ENCODE data around the gene TMEM217.
A peak's percentile ranks its signal among the peaks of the same experiment; 100 is the strongest.
"Not testable (repeated sequence)": the region's sequence is repeated elsewhere in the genome, so short reads cannot be mapped to it uniquely, and the experiment has no call there.

The TMEM217 gene

GRCh38 chr6:37185949-37186720, 71.8 kb downstream of the TMEM217 start:
- H3K18ac ChIP-seq (ENCODE audit: low read depth in 1 of 2, low read length in 2 of 2); H3K27me3 ChIP-seq (ENCODE audit: control insufficient read depth in 1 of 2, insufficient read depth in 1 of 2, low read length in 2 of 2); H2AK5ac ChIP-seq (ENCODE audit: low read length, severe bottlenecking); H2AFZ ChIP-seq (ENCODE audit: low read depth, low read length); H3K14ac ChIP-seq (ENCODE audit: low read length in 2 of 2); H3K9ac ChIP-seq (ENCODE audit: low read length); H2BK12ac ChIP-seq (ENCODE audit: low read length in 2 of 2); H3K4me2 ChIP-seq (ENCODE audit: low read length, poor library complexity, severe bottlenecking); H3K36me3 ChIP-seq (ENCODE audit: control insufficient read depth in 1 of 2, insufficient read depth in 2 of 2, low read depth in 1 of 2, low read length in 2 of 2); H3K4ac ChIP-seq (ENCODE audit: low read depth in 1 of 2, low read length in 2 of 2); H2BK5ac ChIP-seq (ENCODE audit: low read depth, low read length, poor library complexity, severe bottlenecking); H3K4me3 ChIP-seq (ENCODE audit: insufficient read depth in 1 of 2, low read depth in 1 of 2, low read length in 2 of 2); H2BK120ac ChIP-seq (ENCODE audit: low read depth, low read length); H3K9me3 ChIP-seq (ENCODE audit: control insufficient read depth, low read length); H4K8ac ChIP-seq (ENCODE audit: low read length); H3K23ac ChIP-seq (ENCODE audit: low read length in 2 of 2); H3K4me1 ChIP-seq (ENCODE audit: control insufficient read depth, insufficient read depth, low read depth, low read length); H3K27ac ChIP-seq (ENCODE audit: low read length, poor library complexity, severe bottlenecking); H4K91ac ChIP-seq (ENCODE audit: low read length); DNase-seq; H2BK15ac ChIP-seq (ENCODE audit: low read depth, poor library complexity, severe bottlenecking); H3K79me1 ChIP-seq (replicated peaks; ENCODE audit: low read length, poor library complexity, severe bottlenecking): not testable (repeated sequence)
- WGBS = 94% methylated on average over 5 of the region's 6 CpGs

GRCh38 chr6:37182736-37183590, 75.0 kb downstream of the TMEM217 start:
- H4K8ac ChIP-seq (ENCODE audit: low read length) = peak overlapping the region; percentile 49
- no peak overlapping the region for H3K4me3 ChIP-seq (ENCODE audit: insufficient read depth in 1 of 2, low read depth in 1 of 2, low read length in 2 of 2)
- 86% methylated on average over 8 of the region's 8 CpGs for WGBS
- peak overlapping the region; percentile 49 for H2BK120ac ChIP-seq (ENCODE audit: low read depth, low read length)
- H3K36me3 ChIP-seq (ENCODE audit: control insufficient read depth in 1 of 2, insufficient read depth in 2 of 2, low read depth in 1 of 2, low read length in 2 of 2) = no peaks in the 10 kb centered on the region
- no peak overlapping the region for H3K4me2 ChIP-seq (ENCODE audit: low read length, poor library complexity, severe bottlenecking)
- H3K9ac ChIP-seq (ENCODE audit: low read length) = no peak overlapping the region
- no peaks in the 10 kb centered on the region for H3K27me3 ChIP-seq (ENCODE audit: control insufficient read depth in 1 of 2, insufficient read depth in 1 of 2, low read length in 2 of 2)
- no peaks in the 10 kb centered on the region for H3K9me3 ChIP-seq (ENCODE audit: control insufficient read depth, low read length)
- no peak overlapping the region for H3K18ac ChIP-seq (ENCODE audit: low read depth in 1 of 2, low read length in 2 of 2)
- no peak overlapping the region for H4K91ac ChIP-seq (ENCODE audit: low read length)
- no peaks in the 10 kb centered on the region for H3K4me1 ChIP-seq (ENCODE audit: control insufficient read depth, insufficient read depth, low read depth, low read length)
- H3K14ac ChIP-seq (ENCODE audit: low read length in 2 of 2) = no peak overlapping the region
- H2AK5ac ChIP-seq (ENCODE audit: low read length, severe bottlenecking) = no peak overlapping the region
- H3K27ac ChIP-seq (ENCODE audit: low read length, poor library complexity, severe bottlenecking) = no peak overlapping the region
- H3K23ac ChIP-seq (ENCODE audit: low read length in 2 of 2) = no peak overlapping the region
- H2BK15ac ChIP-seq (ENCODE audit: low read depth, poor library complexity, severe bottlenecking) = peak overlapping the region; percentile 80
- H2AFZ ChIP-seq (ENCODE audit: low read depth, low read length) = no peak overlapping the region
- H3K79me1 ChIP-seq (replicated peaks; ENCODE audit: low read length, poor library complexity, severe bottlenecking) = no peaks in the 10 kb centered on the region
- no peak overlapping the region for H2BK5ac ChIP-seq (ENCODE audit: low read depth, low read length, poor library complexity, severe bottlenecking)
- no peak overlapping the region for H3K4ac ChIP-seq (ENCODE audit: low read depth in 1 of 2, low read length in 2 of 2)
- DNase-seq = no peak
- H2BK12ac ChIP-seq (ENCODE audit: low read length in 2 of 2) = no peak overlapping the region

GRCh38 chr6:37180610-37181009, 77.3 kb downstream of the TMEM217 start:
- 97% methylated on average over 3 of the region's 4 CpGs for WGBS
- H3K4me2 ChIP-seq (ENCODE audit: low read length, poor library complexity, severe bottlenecking); H4K8ac ChIP-seq (ENCODE audit: low read length): not testable (repeated sequence)

GRCh38 chr6:37180075-37180474, 77.9 kb downstream of the TMEM217 start:
- Histone ChIP-seq H3K4me2 (ENCODE audit: low read length, poor library complexity, severe bottlenecking) (no peak overlapping the region), H2AFZ (ENCODE audit: low read depth, low read length) (no peak overlapping the region), H3K79me1 (replicated peaks; ENCODE audit: low read length, poor library complexity, severe bottlenecking) (peaks cover 2% of the 10 kb centered on the region), H2BK15ac (ENCODE audit: low read depth, poor library complexity, severe bottlenecking) (no peak overlapping the region), H2AK5ac (ENCODE audit: low read length, severe bottlenecking) (no peak overlapping the region), H2BK120ac (ENCODE audit: low read depth, low read length) (no peak overlapping the region), H3K23ac (ENCODE audit: low read length in 2 of 2) (no peak overlapping the region), H3K27ac (ENCODE audit: low read length, poor library complexity, severe bottlenecking) (no peak overlapping the region), H3K9me3 (ENCODE audit: control insufficient read depth, low read length) (no peaks in the 10 kb centered on the region), H4K8ac (ENCODE audit: low read length) (no peak overlapping the region), H3K36me3 (ENCODE audit: control insufficient read depth in 1 of 2, insufficient read depth in 2 of 2, low read depth in 1 of 2, low read length in 2 of 2) (peaks cover 5 to 8% of the 10 kb centered on the region in 2 experiments), H3K27me3 (ENCODE audit: control insufficient read depth in 1 of 2, insufficient read depth in 1 of 2, low read length in 2 of 2) (no peaks in the 10 kb centered on the region), H3K4me1 (ENCODE audit: control insufficient read depth, insufficient read depth, low read depth, low read length) (no peaks in the 10 kb centered on the region), H3K4me3 (ENCODE audit: insufficient read depth in 1 of 2, low read depth in 1 of 2, low read length in 2 of 2) (no peak overlapping the region), H3K18ac (ENCODE audit: low read depth in 1 of 2, low read length in 2 of 2) (no peak overlapping the region), H4K91ac (ENCODE audit: low read length) (no peak overlapping the region), H3K4ac (ENCODE audit: low read depth in 1 of 2, low read length in 2 of 2) (no peak overlapping the region), H2BK12ac (ENCODE audit: low read length in 2 of 2) (no peak overlapping the region), H3K9ac (ENCODE audit: low read length) (no peak overlapping the region), H2BK5ac (ENCODE audit: low read depth, low read length, poor library complexity, severe bottlenecking) (no peak overlapping the region), H3K14ac (ENCODE audit: low read length in 2 of 2) (no peak overlapping the region)
- WGBS = 98% methylated on average over 2 of the region's 2 CpGs
- DNase-seq = no peak

More at GRCh38 chr6:37180610-37181009, 77.3 kb downstream of the TMEM217 start:
- H2BK15ac ChIP-seq (ENCODE audit: low read depth, poor library complexity, severe bottlenecking); H3K9me3 ChIP-seq (ENCODE audit: control insufficient read depth, low read length); H3K9ac ChIP-seq (ENCODE audit: low read length); H2BK12ac ChIP-seq (ENCODE audit: low read length in 2 of 2); H3K4me1 ChIP-seq (ENCODE audit: control insufficient read depth, insufficient read depth, low read depth, low read length); H2AK5ac ChIP-seq (ENCODE audit: low read length, severe bottlenecking); H3K79me1 ChIP-seq (replicated peaks; ENCODE audit: low read length, poor library complexity, severe bottlenecking); H3K27ac ChIP-seq (ENCODE audit: low read length, poor library complexity, severe bottlenecking); H3K36me3 ChIP-seq (ENCODE audit: control insufficient read depth in 1 of 2, insufficient read depth in 2 of 2, low read depth in 1 of 2, low read length in 2 of 2); H3K27me3 ChIP-seq (ENCODE audit: control insufficient read depth in 1 of 2, insufficient read depth in 1 of 2, low read length in 2 of 2); H3K14ac ChIP-seq (ENCODE audit: low read length in 2 of 2); H3K23ac ChIP-seq (ENCODE audit: low read length in 2 of 2); H2BK120ac ChIP-seq (ENCODE audit: low read depth, low read length); H3K4ac ChIP-seq (ENCODE audit: low read depth in 1 of 2, low read length in 2 of 2); H2BK5ac ChIP-seq (ENCODE audit: low read depth, low read length, poor library complexity, severe bottlenecking); DNase-seq; H3K4me3 ChIP-seq (ENCODE audit: insufficient read depth in 1 of 2, low read depth in 1 of 2, low read length in 2 of 2); H4K91ac ChIP-seq (ENCODE audit: low read length); H3K18ac ChIP-seq (ENCODE audit: low read depth in 1 of 2, low read length in 2 of 2); H2AFZ ChIP-seq (ENCODE audit: low read depth, low read length): not testable (repeated sequence)

Measured in mesenchymal stem cell (in vitro differentiated cells and primary cell).